Measurements from ENCODE around the gene ARHGEF37.

The ARHGEF37 gene

DNA sequence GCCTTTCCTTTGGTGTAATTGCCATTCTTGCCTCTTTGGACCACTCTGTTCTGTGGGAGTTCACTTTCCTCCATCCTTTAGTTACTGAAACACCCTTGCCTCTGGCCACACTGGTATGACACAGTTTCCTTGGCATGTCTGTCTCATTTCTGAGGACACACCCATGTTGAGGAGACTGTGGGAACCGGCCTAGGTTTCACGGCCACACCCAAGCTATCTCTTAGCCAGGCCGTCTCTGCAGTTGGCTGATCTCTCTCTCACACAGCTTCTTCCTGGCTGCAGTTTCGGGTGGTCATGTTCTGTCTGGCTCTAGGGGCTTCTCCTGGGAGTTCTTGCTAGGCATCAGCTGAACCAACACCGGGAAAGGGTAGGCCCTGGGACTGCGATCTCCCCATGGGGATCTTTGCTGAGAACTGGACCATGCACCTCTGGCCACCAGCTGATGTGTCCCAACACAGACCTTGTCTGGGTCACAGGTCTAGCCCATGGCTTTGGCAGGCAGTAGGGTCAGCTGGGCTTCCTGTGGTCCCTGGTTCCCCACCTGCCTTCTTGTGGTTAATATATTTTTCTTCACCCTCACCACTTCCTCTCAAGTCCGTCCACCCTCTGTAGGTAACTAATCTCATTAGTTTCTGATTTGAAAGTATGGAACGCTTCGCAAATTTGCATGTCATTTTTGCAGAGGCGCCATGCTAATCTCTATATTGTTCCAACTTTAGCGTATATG is 24.9 kb downstream of the ARHGEF37 start:
- peak; percentile 90 for DNase-seq (ENCODE audit: low read depth)
- H3K4me3 ChIP-seq (ENCODE audit: control insufficient read depth, low read depth, low read length), result no peak overlapping the region
- no peak for TF ChIP-seq CTCF (conservative IDR thresholded peaks at IDR 0.05; ENCODE audit: control insufficient read depth, insufficient read depth, low read depth, low read length)

GRCh38 chr5:149608936-149609545 is 27.7 kb downstream of the ARHGEF37 start:
- no peak for DNase-seq (ENCODE audit: low read depth)
- H3K4me3 ChIP-seq (ENCODE audit: control insufficient read depth, low read depth, low read length), result no peak overlapping the region
- TF ChIP-seq CTCF (conservative IDR thresholded peaks at IDR 0.05; ENCODE audit: control insufficient read depth, insufficient read depth, low read depth, low read length), result no peak

DNA sequence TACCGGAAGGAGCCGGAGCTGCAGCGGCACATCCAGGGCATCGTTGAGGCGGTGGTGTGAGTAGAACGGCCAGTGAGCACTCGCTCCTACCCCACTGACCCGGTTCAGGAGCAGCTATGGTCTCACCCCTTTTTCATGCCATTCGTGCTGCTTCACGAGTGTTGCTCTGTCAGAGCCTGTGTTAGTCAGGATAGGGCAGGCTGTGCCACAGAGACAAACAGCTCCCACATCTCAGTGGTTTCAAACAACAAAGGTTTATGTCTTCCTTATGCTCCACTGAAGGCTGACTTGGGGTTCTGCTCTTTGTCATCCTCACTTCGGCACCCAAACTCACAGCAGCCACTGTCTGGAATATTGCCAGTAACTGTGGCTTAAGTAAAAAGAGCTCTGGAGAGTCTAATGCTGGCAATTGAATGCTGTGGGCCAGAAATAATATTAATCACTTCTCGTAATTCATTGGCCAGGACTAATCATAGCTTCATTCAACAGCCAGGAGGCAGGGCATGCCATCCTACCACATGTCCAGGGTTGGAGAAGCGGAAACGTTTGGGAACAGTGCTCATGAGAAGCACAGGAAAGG is 28.4 kb downstream of the ARHGEF37 start:
- H3K4me3 ChIP-seq (ENCODE audit: control insufficient read depth, low read depth, low read length), result no peak overlapping the region
- no peak for TF ChIP-seq CTCF (conservative IDR thresholded peaks at IDR 0.05; ENCODE audit: control insufficient read depth, insufficient read depth, low read depth, low read length)
- no peak for DNase-seq (ENCODE audit: low read depth)

GRCh38 chr5:149610589-149611255 is 29.4 kb downstream of the ARHGEF37 start:
- no peak for DNase-seq (ENCODE audit: low read depth)
- no peak for TF ChIP-seq CTCF (conservative IDR thresholded peaks at IDR 0.05; ENCODE audit: control insufficient read depth, insufficient read depth, low read depth, low read length)
- H3K4me3 ChIP-seq (ENCODE audit: control insufficient read depth, low read depth, low read length), result no peak overlapping the region

DNA sequence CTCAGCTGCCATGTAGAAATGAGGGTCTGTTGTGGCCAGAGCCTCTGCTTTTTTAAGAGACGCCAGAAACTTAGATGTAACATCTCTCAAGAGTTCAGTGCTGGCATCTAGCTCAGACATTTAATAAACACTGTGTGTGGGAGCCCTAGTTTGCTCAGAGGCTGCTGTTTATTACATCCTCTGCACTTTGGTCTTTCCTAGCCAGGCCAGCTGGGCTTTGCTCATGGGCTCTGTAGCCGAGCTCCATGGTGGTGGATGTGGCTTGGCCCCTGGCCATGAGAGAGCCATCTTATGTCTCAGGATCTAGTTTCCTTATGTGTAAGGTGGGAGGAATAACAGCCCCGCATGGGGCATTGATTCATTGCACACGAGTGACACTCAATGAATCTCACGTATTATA is 30.0 kb downstream of the ARHGEF37 start:
- no peak overlapping the region for H3K4me3 ChIP-seq (ENCODE audit: control insufficient read depth, low read depth, low read length)
- no peak for TF ChIP-seq CTCF (conservative IDR thresholded peaks at IDR 0.05; ENCODE audit: control insufficient read depth, insufficient read depth, low read depth, low read length)
- DNase-seq (ENCODE audit: low read depth), result peak; percentile 79

DNA sequence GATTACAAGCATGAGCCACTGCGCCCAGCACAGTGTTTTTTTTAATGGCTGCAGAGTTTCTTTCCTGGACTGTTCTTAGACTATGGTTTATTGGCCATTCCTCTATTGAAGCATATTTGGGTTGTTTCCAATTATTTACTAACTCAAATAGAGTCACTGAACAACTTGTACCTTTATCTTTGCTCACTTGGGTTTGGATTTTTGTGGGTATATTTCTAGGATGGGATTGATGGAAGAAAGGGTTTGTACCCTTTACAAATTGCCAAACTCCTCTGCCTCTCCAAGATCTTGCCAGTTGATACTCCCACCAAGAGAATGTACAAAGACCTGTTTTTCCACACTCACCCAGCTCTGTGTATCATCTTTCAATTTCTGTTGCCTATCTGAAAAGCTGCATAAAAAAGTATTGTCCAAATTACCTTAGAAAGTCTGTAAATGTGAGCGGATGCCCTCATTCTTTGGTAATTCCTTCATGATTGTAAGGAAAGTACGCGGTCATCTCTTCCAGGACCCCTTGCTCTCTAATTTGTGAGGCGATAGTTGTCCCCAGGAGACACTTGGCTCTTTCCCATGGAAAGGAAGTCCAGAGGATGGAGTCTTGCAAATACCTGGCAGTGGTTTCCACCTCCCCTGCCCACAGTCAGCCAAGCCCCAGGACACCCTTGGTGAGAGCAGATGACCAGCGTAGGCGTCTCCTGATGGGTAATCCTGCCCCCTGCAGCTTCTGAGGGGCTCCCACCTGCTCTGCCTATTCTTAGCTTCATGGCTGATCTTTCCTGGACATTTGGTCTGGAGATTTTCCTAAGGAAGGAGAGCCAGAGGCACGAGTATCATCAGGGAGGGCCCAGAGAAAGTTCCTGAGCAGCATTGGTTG is 33.0 kb downstream of the ARHGEF37 start:
- DNase-seq (ENCODE audit: low read depth), result no peak
- no peak for TF ChIP-seq CTCF (conservative IDR thresholded peaks at IDR 0.05; ENCODE audit: control insufficient read depth, insufficient read depth, low read depth, low read length)
- no peak overlapping the region for H3K4me3 ChIP-seq (ENCODE audit: control insufficient read depth, low read depth, low read length)
